H9 (cell line): ENCODE results near the gene RETREG3. TPM values are rescaled to one million over a fixed set of nuclear protein-coding genes. Genes with fewer than 3 reads are reported as not detected.
A peak's percentile ranks its signal among the peaks of the same experiment; 100 is the strongest.

Experiments
- DNase-seq: peaks from one replicate; pipeline ENCODE4 v3.0.0-alpha.2; 2017
- H2AFZ ChIP-seq: one replicate; pipeline ENCODE4 v1.6.1; 2013; ENCODE audit warnings: mild to moderate bottlenecking, low read length, control low read depth, moderate library complexity
- H2AK5ac ChIP-seq: 2 replicates; pipeline ENCODE4 v1.6.1; 2013; ENCODE audit warnings: low read length, control low read depth, mixed read lengths; ENCODE audit not compliant: insufficient read length
- H2BK120ac ChIP-seq: one replicate; pipeline ENCODE4 v1.6.1; 2013; ENCODE audit warnings: low read depth, mild to moderate bottlenecking, low read length, control low read depth, inconsistent platforms; ENCODE audit not compliant: poor library complexity, severe bottlenecking
- H2BK12ac ChIP-seq: 2 replicates; pipeline ENCODE4 v1.6.1; 2013; ENCODE audit warnings: low read length, control low read depth, mixed read lengths, low read depth; ENCODE audit not compliant: insufficient read length
- H2BK15ac ChIP-seq: 2 replicates; pipeline ENCODE4 v1.6.1; 2013; ENCODE audit warnings: low read depth, low read length, control low read depth
- H2BK20ac ChIP-seq: one replicate; pipeline ENCODE4 v1.6.1; 2013; ENCODE audit warnings: low read depth, mild to moderate bottlenecking, low read length, control low read depth, inconsistent platforms; ENCODE audit not compliant: poor library complexity, severe bottlenecking
- H2BK5ac ChIP-seq: 2 replicates; pipeline ENCODE4 v1.6.1; 2013; ENCODE audit warnings: low read length, control low read depth, mixed read lengths; ENCODE audit not compliant: insufficient read length
- H3K14ac ChIP-seq: 2 replicates; pipeline ENCODE4 v1.6.1; 2013; ENCODE audit warnings: low read length, control low read depth; ENCODE audit not compliant: insufficient read depth
- H3K18ac ChIP-seq: 2 replicates; pipeline ENCODE4 v1.6.1; 2013; ENCODE audit warnings: low read depth, mild to moderate bottlenecking, mixed read lengths, low read length, control low read depth; ENCODE audit not compliant: insufficient read length
- H3K23ac ChIP-seq: 2 replicates; pipeline ENCODE4 v1.6.1; 2013; ENCODE audit warnings: low read length, control low read depth, mixed read lengths, low read depth; ENCODE audit not compliant: insufficient read length
- H3K23me2 ChIP-seq: 2 replicates; pipeline ENCODE4 v1.6.1; 2013; ENCODE audit warnings: low read depth, mild to moderate bottlenecking, mixed read lengths, low read length, control low read depth; ENCODE audit not compliant: insufficient read length, poor library complexity, severe bottlenecking
- H3K27ac ChIP-seq: 2 replicates; pipeline ENCODE4 v1.5.1; 2013; ENCODE audit warnings: low read length, control low read depth, mixed read lengths, low read depth; ENCODE audit not compliant: insufficient read length
- H3K27me3 ChIP-seq: 2 replicates; pipeline ENCODE4 v1.6.1; 2013; ENCODE audit warnings: low read length, control low read depth, inconsistent platforms; ENCODE audit not compliant: insufficient read depth
- H3K4ac ChIP-seq: 2 replicates; pipeline ENCODE4 v1.6.1; 2013; ENCODE audit warnings: low read depth, mild to moderate bottlenecking, control low read depth, inconsistent platforms, low read length, moderate library complexity
- H3K4me1 ChIP-seq: 2 replicates; pipeline ENCODE4 v1.6.1; 2013; ENCODE audit warnings: low read length, control low read depth, inconsistent platforms; ENCODE audit not compliant: insufficient read depth
- H3K4me2 ChIP-seq: 2 replicates; pipeline ENCODE4 v1.6.1; 2013; ENCODE audit warnings: low read length, control low read depth, mixed read lengths; ENCODE audit not compliant: insufficient read length, insufficient read depth
- H3K56ac ChIP-seq: 2 replicates; pipeline ENCODE4 v1.6.1; 2013; ENCODE audit warnings: low read depth, mild to moderate bottlenecking, mixed read lengths, low read length, control low read depth; ENCODE audit not compliant: insufficient read length
- H3K79me1 ChIP-seq: 2 replicates; pipeline ENCODE4 v1.6.1; 2013; ENCODE audit warnings: low read depth, mild to moderate bottlenecking, moderate library complexity, low read length, control low read depth, inconsistent platforms; ENCODE audit not compliant: insufficient read depth, poor library complexity, severe bottlenecking
- H3K79me2 ChIP-seq: 2 replicates; pipeline ENCODE4 v1.6.1; 2013; ENCODE audit warnings: low read length, control low read depth, inconsistent platforms; ENCODE audit not compliant: insufficient read depth
- H3K9ac ChIP-seq: 2 replicates; pipeline ENCODE4 v1.6.1; 2013; ENCODE audit warnings: low read length, control low read depth, mixed read lengths; ENCODE audit not compliant: insufficient read length; ENCODE audit errors: extremely low read depth
- H3K9me3 ChIP-seq: one replicate; pipeline ENCODE4 v1.6.1; 2013; ENCODE audit warnings: low read depth, low read length, inconsistent platforms; ENCODE audit not compliant: control insufficient read depth
- H3T11ph ChIP-seq: one replicate; pipeline ENCODE4 v1.6.1; 2013; ENCODE audit warnings: mild to moderate bottlenecking, low read length, control low read depth, inconsistent platforms
- H4K20me1 ChIP-seq: one replicate; pipeline ENCODE4 v1.6.1; 2013; ENCODE audit not compliant: control insufficient read depth, insufficient read length, insufficient read depth
- H4K5ac ChIP-seq: 2 replicates; pipeline ENCODE4 v1.6.1; 2013; ENCODE audit warnings: low read depth, mild to moderate bottlenecking, mixed read lengths, low read length, control low read depth; ENCODE audit not compliant: insufficient read length
- H4K8ac ChIP-seq: replicated peaks from 2 replicates; pipeline ENCODE4 v1.6.1; 2013; ENCODE audit warnings: low read length, control low read depth, mixed read lengths, low read depth; ENCODE audit not compliant: insufficient read length
- H4K91ac ChIP-seq: 2 replicates; pipeline ENCODE4 v1.6.1; 2013; ENCODE audit warnings: low read depth, mild to moderate bottlenecking, moderate library complexity, mixed read lengths, low read length, control low read depth; ENCODE audit not compliant: insufficient read length
- H3K27ac Mint-ChIP-seq, 3 experiments: 2 replicates in 2 of 3; 3 replicates in 1 of 3; pipeline ENCODE4 v1.8.0; 2020 to 2021; ENCODE audit warnings: mixed read lengths in 3 of 3, mild to moderate bottlenecking in 1 of 3, moderate library complexity in 1 of 3
- H3K27me3 Mint-ChIP-seq: 2 replicates; pipeline ENCODE4 v1.8.0; 2021; ENCODE audit warnings: low read depth, mild to moderate bottlenecking, moderate library complexity, mixed read lengths
- H3K36me3 Mint-ChIP-seq, 3 experiments: 2 replicates in 2 of 3; 3 replicates in 1 of 3; pipeline ENCODE4 v1.8.0; 2020 to 2021; ENCODE audit warnings: low read depth in 3 of 3, mixed read lengths in 3 of 3; ENCODE audit not compliant: insufficient read depth in 1 of 3
- H3K4me1 Mint-ChIP-seq, 2 experiments: 2 replicates each; pipeline ENCODE4 v1.8.0; 2020; ENCODE audit warnings: mixed read lengths in 2 of 2
- H3K4me3 Mint-ChIP-seq, 2 experiments: 2 replicates in 1 of 2; 3 replicates in 1 of 2; pipeline ENCODE4 v1.8.0; 2020 to 2021; ENCODE audit warnings: mild to moderate bottlenecking in 2 of 2, mixed read lengths in 2 of 2, moderate library complexity in 1 of 2
- H3K9me3 Mint-ChIP-seq, 2 experiments: 2 replicates in 1 of 2; 3 replicates in 1 of 2; pipeline ENCODE4 v1.8.0; 2020; ENCODE audit warnings: mild to moderate bottlenecking in 2 of 2, mixed read lengths in 2 of 2, moderate library complexity in 1 of 2
- WGBS: extraction: QIAGEN DNeasy Blood & Tissue Kit; methylation state at CpG from one replicate; pipeline ENCODE4 v1.1.7; 2013; ENCODE audit warnings: missing lambda C conversion rate, low lambda C conversion rate, mixed read lengths; ENCODE audit not compliant: insufficient read length; ENCODE audit errors: extremely low coverage; 5-methylcytosine and 5-hydroxymethylcytosine counted together
- total RNA-seq: library from RNA; stranded (reverse); gene quantifications from 2 replicates; pipeline ENCODE4 v1.2.1, GENCODE V29; 2021
- TF ChIP-seq, protein P1 (sequence below): fragments of 200-600 bp; sonication (generic); conservative IDR thresholded peaks from 3 replicates; pipeline ENCODE4 v1.8.0; 2021; ENCODE audit warnings: antibody characterized with exemption, mild to moderate bottlenecking

RETREG3 gene
- total RNA-seq, 1 experiment from 2014 or later = 47.3 TPM

DNA sequence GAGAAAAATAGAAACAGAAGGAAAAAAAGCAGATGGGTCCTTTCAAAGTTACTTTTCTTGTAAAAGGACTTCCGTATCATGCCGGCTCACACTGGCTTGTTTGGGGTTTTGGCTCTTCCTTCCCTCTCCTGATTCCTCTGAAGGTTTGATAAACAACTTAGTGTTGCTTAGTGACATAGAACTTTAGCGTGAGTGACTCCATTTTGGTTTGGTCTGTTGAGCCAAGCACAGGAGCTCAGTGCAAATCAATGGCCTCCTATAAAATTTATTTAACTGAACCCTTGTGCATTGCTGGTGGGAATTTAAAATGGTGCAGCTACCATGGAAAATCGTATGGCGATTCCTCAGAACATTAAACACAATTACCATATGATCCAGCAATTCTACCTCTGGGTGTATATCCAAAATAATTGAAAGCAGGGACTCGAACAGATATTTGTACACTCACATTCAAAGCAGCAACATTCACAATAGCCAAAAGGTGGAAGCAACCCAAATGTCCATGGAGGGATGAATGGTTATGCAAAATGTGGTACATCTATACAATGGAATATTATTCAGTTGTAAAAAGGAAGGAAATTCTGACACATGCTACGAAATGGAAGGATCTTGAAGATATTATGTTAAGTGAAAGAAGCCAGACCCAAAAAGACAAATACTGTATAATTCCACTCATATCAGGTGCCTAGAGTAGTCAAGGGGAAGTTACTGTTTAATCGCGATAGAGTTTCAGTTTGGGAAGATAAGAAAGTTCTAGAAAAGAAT, 48.8 kb upstream of the RETREG3 start:
- no peak overlapping the region for H2BK120ac ChIP-seq
- no peak overlapping the region for H3K14ac ChIP-seq
- H2AK5ac ChIP-seq = no peak overlapping the region
- no peak overlapping the region for H3K56ac ChIP-seq
- H3K9ac ChIP-seq = no peak overlapping the region
- Mint-ChIP-seq H3K36me3 (peaks cover 2 to 18% (median 17%) of the 10 kb centered on the region in 3 experiments; a peak in 6 of 7 replicates), H3K27me3 (peaks cover 6% of the 10 kb centered on the region), H3K27ac (no peak overlapping the region), H3K9me3 (peaks cover 0 to 6% of the 10 kb centered on the region in 2 experiments; a peak in 2 of 5 replicates), H3K4me3 (peak overlapping the region; percentile 1 to 91; a peak in 4 of 5 replicates), H3K4me1 (peaks cover 17 to 26% of the 10 kb centered on the region in 2 experiments)
- no peaks in the 10 kb centered on the region for H3K9me3 ChIP-seq
- H3K18ac ChIP-seq = no peak overlapping the region
- H2BK12ac ChIP-seq = no peak overlapping the region
- H3K4ac ChIP-seq = no peak overlapping the region
- no peak overlapping the region for H3T11ph ChIP-seq
- no peak overlapping the region for H2AFZ ChIP-seq
- H3K23me2 ChIP-seq = peaks cover 9% of the 10 kb centered on the region
- H3K79me2 ChIP-seq = no peaks in the 10 kb centered on the region
- H3K27me3 ChIP-seq = no peaks in the 10 kb centered on the region
- no peaks in the 10 kb centered on the region; the same call in 1 of the 2 replicates for H3K4me1 ChIP-seq
- no peaks in the 10 kb centered on the region for H4K20me1 ChIP-seq
- no peak overlapping the region for H4K8ac ChIP-seq
- no peak overlapping the region for H3K23ac ChIP-seq
- DNase-seq = no peak
- no peaks in the 10 kb centered on the region for H3K79me1 ChIP-seq
- no peak overlapping the region for H2BK20ac ChIP-seq
- TF ChIP-seq, protein P1, sequence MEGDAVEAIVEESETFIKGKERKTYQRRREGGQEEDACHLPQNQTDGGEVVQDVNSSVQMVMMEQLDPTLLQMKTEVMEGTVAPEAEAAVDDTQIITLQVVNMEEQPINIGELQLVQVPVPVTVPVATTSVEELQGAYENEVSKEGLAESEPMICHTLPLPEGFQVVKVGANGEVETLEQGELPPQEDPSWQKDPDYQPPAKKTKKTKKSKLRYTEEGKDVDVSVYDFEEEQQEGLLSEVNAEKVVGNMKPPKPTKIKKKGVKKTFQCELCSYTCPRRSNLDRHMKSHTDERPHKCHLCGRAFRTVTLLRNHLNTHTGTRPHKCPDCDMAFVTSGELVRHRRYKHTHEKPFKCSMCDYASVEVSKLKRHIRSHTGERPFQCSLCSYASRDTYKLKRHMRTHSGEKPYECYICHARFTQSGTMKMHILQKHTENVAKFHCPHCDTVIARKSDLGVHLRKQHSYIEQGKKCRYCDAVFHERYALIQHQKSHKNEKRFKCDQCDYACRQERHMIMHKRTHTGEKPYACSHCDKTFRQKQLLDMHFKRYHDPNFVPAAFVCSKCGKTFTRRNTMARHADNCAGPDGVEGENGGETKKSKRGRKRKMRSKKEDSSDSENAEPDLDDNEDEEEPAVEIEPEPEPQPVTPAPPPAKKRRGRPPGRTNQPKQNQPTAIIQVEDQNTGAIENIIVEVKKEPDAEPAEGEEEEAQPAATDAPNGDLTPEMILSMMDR = no peak
- no peak overlapping the region for H3K4me2 ChIP-seq
- H2BK5ac ChIP-seq = no peak overlapping the region
- no peak overlapping the region for H4K91ac ChIP-seq
- H2BK15ac ChIP-seq = no peak overlapping the region
- no CpG with 5 or more reads among the region's 9 CpGs for WGBS
- H3K27ac ChIP-seq = no peak overlapping the region
- no peak overlapping the region for H4K5ac ChIP-seq
